ENCODE results near the gene TAF11.

The TAF11 gene

DNA sequence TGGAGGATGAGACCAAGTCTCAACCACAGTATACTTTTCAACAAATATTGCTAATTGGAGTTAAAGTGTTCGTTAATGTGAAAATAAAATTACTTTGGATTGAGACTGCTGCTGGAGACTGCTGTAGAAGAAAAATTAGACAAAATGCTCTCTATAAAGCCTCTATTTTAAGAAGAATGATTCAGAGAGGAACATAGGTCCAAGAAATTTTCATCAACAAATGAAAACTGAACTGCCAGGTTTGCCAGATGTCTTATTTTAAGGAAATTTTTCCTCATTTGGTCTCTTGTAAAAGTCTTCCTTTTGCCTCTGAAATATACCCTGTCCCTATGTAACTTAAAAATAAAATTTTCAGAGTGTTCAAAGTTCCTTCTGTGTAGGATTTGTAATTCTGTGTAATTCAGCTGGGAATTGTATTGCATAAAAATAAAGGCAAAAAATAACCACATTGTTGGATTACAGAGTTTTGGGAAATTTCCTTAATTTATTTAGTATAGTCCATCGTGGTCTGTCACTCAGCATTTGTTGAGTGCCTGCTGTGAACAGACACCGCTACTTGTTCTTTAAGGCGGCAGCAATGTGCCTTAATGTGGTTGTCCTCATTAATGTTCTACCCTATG lies 28.6 kb upstream of the TAF11 start:
- no peak for DNase-seq (ENCODE audit: low read depth in 2 of 2)
- H3K4me3 ChIP-seq (replicated peaks in 1 of 2; ENCODE audit: low read depth in 2 of 2, low read length in 2 of 2): no peak overlapping the region
- TF ChIP-seq CTCF (IDR thresholded peaks at IDR 0.05; ENCODE audit: low read depth, low read length): no peak

DNA sequence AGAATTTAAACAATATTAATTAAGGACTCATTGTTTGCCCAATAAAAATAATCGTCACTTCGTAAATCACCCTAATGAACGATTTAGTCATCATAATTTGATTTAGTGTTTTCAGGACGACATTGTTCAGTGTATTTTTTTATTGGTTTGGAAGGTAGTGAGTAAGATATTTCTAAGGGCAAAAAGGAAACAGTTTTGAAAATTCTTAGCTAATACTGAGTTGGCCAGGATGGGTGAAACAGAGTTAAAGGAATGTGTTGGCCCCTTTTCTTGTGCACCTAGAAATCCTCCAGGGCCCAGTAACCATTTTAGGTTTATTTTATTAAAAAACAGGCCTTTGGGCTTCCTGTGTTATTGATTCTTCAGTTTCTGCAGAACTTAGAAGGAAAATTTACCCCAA lies 26.5 kb upstream of the TAF11 start:
- DNase-seq (ENCODE audit: low read depth in 2 of 2): peak in 1 of 2 donors; percentile 42
- no peak for TF ChIP-seq CTCF (IDR thresholded peaks at IDR 0.05; ENCODE audit: low read depth, low read length)
- no peak overlapping the region for H3K4me3 ChIP-seq (replicated peaks in 1 of 2; ENCODE audit: low read depth in 2 of 2, low read length in 2 of 2)

GRCh38 chr6:34912715-34913464 lies 25.0 kb upstream of the TAF11 start:
- DNase-seq (ENCODE audit: low read depth in 2 of 2): peak; percentile 32 to 86
- H3K4me3 ChIP-seq (replicated peaks in 1 of 2; ENCODE audit: low read depth in 2 of 2, low read length in 2 of 2): no peak overlapping the region
- TF ChIP-seq CTCF (IDR thresholded peaks at IDR 0.05; ENCODE audit: low read depth, low read length): no peak

DNA sequence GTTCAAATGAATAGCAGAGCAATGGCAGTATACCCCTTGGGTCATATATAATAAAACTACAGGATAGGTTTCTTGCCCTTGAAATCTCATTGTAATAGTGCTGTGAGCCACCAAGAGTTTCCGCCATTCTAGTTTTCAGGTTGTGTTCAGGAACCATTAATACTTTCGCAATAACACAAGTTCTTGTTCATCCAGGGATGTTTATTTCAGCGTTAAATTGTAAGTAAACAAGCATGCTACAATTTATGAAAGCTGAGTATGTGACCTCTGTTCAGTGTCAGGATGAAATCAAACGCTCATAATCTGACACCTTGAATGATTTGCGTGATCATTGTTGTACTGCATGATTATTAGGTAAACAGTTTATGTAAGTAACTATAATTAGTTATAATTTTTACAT lies 24.0 kb upstream of the TAF11 start:
- no peak for DNase-seq (ENCODE audit: low read depth in 2 of 2)
- H3K4me3 ChIP-seq (replicated peaks in 1 of 2; ENCODE audit: low read depth in 2 of 2, low read length in 2 of 2): no peak overlapping the region
- no peak for TF ChIP-seq CTCF (IDR thresholded peaks at IDR 0.05; ENCODE audit: low read depth, low read length)

DNA sequence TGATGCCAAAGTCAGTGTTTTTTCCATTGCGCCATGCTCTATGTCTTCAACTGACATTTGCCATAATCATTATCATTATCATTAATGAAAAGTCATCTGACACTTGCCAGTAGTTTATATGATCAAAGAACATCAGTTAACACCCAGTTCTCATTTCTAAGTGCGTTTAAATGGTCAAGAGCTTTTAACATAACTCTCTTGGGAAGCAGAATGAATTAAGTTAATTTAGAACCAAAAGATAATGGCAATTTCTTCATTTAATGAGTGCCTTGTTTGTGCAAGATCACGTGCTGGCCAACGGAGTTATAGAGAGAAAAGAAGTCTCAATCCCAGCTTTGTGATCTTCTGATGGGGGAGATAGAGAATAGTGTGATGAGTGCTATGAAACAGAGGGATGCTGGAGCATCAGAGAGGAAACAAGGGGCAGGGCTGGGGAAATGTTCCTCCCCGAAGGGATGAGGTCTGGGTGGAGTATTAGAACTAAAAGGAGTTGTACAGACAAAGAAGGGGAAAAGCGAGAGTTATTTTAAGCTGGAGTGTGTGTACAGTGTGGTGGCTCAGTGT lies 21.6 kb upstream of the TAF11 start:
- no peak overlapping the region for H3K4me3 ChIP-seq (replicated peaks in 1 of 2; ENCODE audit: low read depth in 2 of 2, low read length in 2 of 2)
- no peak for TF ChIP-seq CTCF (IDR thresholded peaks at IDR 0.05; ENCODE audit: low read depth, low read length)
- DNase-seq (ENCODE audit: low read depth in 2 of 2): no peak

DNA sequence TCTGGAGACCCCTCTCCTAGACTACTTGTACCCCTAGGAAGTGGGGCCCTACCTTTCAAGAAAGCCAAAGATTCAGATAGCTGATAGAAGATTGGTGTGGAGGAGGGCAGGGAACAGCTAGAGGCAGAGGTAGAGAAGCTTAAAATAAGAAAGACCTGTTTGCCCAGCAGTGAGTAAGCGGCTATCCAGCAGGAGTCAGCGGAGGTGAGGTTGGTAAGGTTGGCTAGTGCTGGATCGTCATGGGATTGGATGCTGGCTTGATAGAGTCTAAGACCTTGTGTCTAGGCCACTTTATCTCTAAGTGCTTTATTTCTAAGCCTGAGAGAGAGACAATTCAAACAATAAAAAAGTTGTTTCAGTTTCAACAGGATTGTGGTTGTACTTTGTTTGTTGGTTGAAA lies 20.4 kb upstream of the TAF11 start:
- DNase-seq (ENCODE audit: low read depth in 2 of 2): no peak
- no peak overlapping the region for H3K4me3 ChIP-seq (replicated peaks in 1 of 2; ENCODE audit: low read depth in 2 of 2, low read length in 2 of 2)
- TF ChIP-seq CTCF (IDR thresholded peaks at IDR 0.05; ENCODE audit: low read depth, low read length): no peak
